ENCODE measurements around the gene PLPP6. TPM values are rescaled to one million over a fixed set of nuclear protein-coding genes. Genes with fewer than 3 reads are reported as not detected.

PLPP6 gene
- total and polyA plus RNA-seq, 2 of the 8 experiments (the other 6 are each of a cell fraction or from before 2014, with no cell fraction given): 11.8 to 13.3 TPM

- Histone ChIP-seq H3K14ac (ENCODE audit: insufficient read length) (no peak overlapping the region), H3K18ac (ENCODE audit: extremely low read depth, low read length) (no peak overlapping the region), H3K79me1 (ENCODE audit: low read depth, low read length) (no peaks in the 10 kb centered on the region), H3K23me2 (ENCODE audit: low read depth, low read length) (peaks cover 5% of the 10 kb centered on the region; the same call in 1 of the 2 replicates), H4K20me1 (replicated peaks in 1 of 2; ENCODE audit: control insufficient read depth in 1 of 2, insufficient read depth in 2 of 2, low read length in 2 of 2) (no peaks in the 10 kb centered on the region), H3K4me1 (replicated peaks in 1 of 4; ENCODE audit: control insufficient read depth in 3 of 4, insufficient read depth in 4 of 4, low read length in 3 of 4) (peaks cover 0 to 13% (median 7%) of the 10 kb centered on the region in 4 experiments; a peak in 4 of 7 replicates), H2AK5ac (ENCODE audit: low read depth, low read length) (no peak overlapping the region), H3K36me3 (ENCODE audit: control insufficient read depth in 2 of 4, insufficient read depth in 4 of 4, low read length in 3 of 4) (no peaks in the 10 kb centered on the region), H3K79me2 (ENCODE audit: control insufficient read depth in 1 of 2, insufficient read depth in 2 of 2, low read length in 2 of 2) (no peaks in the 10 kb centered on the region; a peak in 1 of 4 replicates), H2BK12ac (ENCODE audit: low read depth, low read length) (no peak overlapping the region), H4K91ac (replicated peaks; ENCODE audit: insufficient read length, low read length) (no peak overlapping the region), H3K56ac (replicated peaks; ENCODE audit: insufficient read length, low read depth, low read length) (no peak overlapping the region), H3K27me3 (replicated peaks in 1 of 4; ENCODE audit: control insufficient read depth in 3 of 4, extremely low read depth in 1 of 4, insufficient read depth in 3 of 4, low read length in 3 of 4) (no peaks in the 10 kb centered on the region), H2BK15ac (ENCODE audit: low read length) (no peak overlapping the region), H3K4me3 (ENCODE audit: extremely low read depth in 1 of 4, insufficient read depth in 2 of 4, low read depth in 3 of 4, low read length in 4 of 4) (no peak overlapping the region), H2AFZ (ENCODE audit: low read length) (no peak overlapping the region), H3K4ac (replicated peaks; ENCODE audit: insufficient read length, low read depth, low read length) (no peak overlapping the region), H2BK20ac (ENCODE audit: low read length) (no peak overlapping the region), H3K23ac (ENCODE audit: insufficient read length) (no peak overlapping the region), H3K4me2 (ENCODE audit: insufficient read depth in 1 of 2, low read depth in 2 of 2, low read length in 2 of 2) (no peak overlapping the region), H4K5ac (ENCODE audit: insufficient read length, low read depth, low read length) (no peak overlapping the region), H3K9ac (replicated peaks in 1 of 4; ENCODE audit: extremely low read depth in 1 of 4, low read depth in 3 of 4, low read length in 3 of 4) (no peak overlapping the region), H3K27ac (ENCODE audit: low read depth, low read length) (no peak overlapping the region), H4K8ac (ENCODE audit: extremely low read depth, insufficient read depth, low read length) (no peak overlapping the region), H3K9me3 (ENCODE audit: insufficient read depth in 2 of 2, low read depth in 1 of 2, low read length in 1 of 2) (no peaks in the 10 kb centered on the region), H2BK5ac (ENCODE audit: low read depth, low read length) (no peak overlapping the region), H2BK120ac (replicated peaks; ENCODE audit: low read depth, low read length) (no peak overlapping the region)
- 89% methylated on average over 2 of the region's 2 CpGs; no CpG with 5 or more reads in 1 of the 2 experiments for WGBS, 2 experiments (ENCODE audit: extremely low coverage in 1 of 2, insufficient coverage in 1 of 2, insufficient read length in 1 of 2, insufficient replicate concordance in 2 of 2, low coverage in 1 of 2, low lambda C conversion rate in 2 of 2, missing lambda C conversion rate in 1 of 2)
- FAIRE-seq (no peak), DNase-seq (ENCODE audit: low read depth in 1 of 2, low spot score in 2 of 2) (no peak)
- no peak for TF ChIP-seq SP2 (IDR thresholded peaks at IDR 0.05; ENCODE audit: low read length)
- TF ChIP-seq SRF (IDR thresholded peaks at IDR 0.05; ENCODE audit: low read depth, low read length): no peak
- TF ChIP-seq BCL11A (IDR thresholded peaks at IDR 0.05; ENCODE audit: low read depth in 2 of 2, low read length in 2 of 2): no peak
- TF ChIP-seq JUND (IDR thresholded peaks at IDR 0.05; ENCODE audit: low read length): no peak
- ChIA-PET POLR2A (ENCODE audit: partially characterized antibody) (interaction anchor here (1.2 to 1.4 kb wide), 2 partner anchors 8 to 11 kb away, joined by 3 to 4 read pairs; partner anchors contain the start of gene CDC37L1), CTCF (ENCODE audit: partially characterized antibody) (interaction anchor here (1.6 kb wide), 1 partner anchor 64 kb away, joined by 4 read pairs; no protein-coding TSS in a partner anchor)
Measured at GRCh38 chr9:4668604-4669003, 6.5 kb downstream of the PLPP6 start.

All from H1 (cell line).